HG03045 (cell line): ENCODE measurements around the gene LSAMP.

Source experiments
- ATAC-seq: cut with Tn5 transposase; IDR thresholded peaks from one replicate; pipeline ENCODE4 v1.9.1; 2021; ENCODE audit warnings: mild to moderate bottlenecking, moderate library complexity; ENCODE audit not compliant: unreplicated experiment

The LSAMP gene

DNA sequence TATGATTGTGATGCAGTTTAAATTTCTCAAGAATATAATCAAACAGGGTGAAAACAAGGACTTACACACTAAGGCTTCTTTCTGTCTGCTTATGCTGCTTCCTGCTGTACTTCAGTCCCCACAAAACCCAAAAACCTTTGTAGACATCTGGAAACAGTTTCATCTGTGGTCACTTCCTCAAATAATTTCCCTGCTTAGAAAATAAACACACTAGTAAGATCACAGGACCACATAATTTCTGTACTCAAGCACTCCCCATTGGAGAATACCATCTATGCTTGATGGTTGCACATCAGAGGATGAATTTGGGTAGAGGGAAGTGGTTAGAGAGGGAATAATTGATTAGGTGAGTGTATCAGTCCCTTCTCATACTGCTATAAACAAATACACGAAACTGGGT is 266.2 kb downstream of the LSAMP start:
- no peak for ATAC-seq

GRCh38 chr3:116176974-116177555 is 268.2 kb downstream of the LSAMP start:
- ATAC-seq, result no peak

DNA sequence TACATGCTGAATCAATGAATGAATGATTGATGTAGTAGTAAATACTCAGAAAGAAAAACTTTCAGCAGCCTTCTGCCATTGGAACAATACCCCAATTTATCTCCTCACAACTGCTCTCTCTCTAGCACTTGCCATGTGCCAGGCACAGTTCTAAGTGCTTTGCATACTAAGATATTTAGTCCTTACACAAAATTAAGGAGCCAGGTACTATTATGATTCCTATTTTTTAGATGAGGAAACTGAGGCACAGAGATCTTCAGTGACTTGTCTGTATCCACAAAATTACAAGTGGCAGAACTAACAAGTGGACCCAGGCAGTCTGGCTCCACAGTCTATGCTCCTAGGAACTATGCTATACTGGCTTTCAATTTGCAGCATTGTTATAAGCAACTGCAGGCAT is 279.2 kb downstream of the LSAMP start:
- no peak for ATAC-seq

GRCh38 chr3:116165641-116166040 is 279.6 kb downstream of the LSAMP start:
- no peak for ATAC-seq

GRCh38 chr3:116165135-116165534 is 280.2 kb downstream of the LSAMP start:
- ATAC-seq, result no peak

GRCh38 chr3:116164039-116164438 is 281.2 kb downstream of the LSAMP start:
- ATAC-seq, result no peak

GRCh38 chr3:116161575-116162525 is 283.4 kb downstream of the LSAMP start:
- no peak for ATAC-seq

DNA sequence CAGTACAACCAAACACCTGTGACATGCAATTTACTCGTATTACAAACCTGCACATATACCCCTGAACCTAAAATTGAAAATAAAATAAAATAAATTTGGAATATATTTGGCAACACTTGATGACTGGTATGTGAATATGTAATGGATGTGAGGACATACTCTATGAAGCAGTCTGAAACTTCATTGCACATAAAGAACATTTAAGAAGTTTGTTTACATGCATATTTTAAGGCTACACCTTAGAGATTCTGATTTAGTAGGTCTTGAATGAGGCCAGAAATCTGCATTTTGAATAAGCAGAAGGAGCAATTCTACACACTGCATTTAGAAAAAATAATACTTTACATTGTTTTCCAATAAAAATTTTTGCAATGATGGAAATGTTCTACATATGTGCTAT is 284.7 kb downstream of the LSAMP start:
- no peak for ATAC-seq

- ATAC-seq, result no peak
These were observed 289.4 kb downstream of the LSAMP start for GRCh38 chr3:116155841-116156240.

- no peak for ATAC-seq
These were observed 290.9 kb downstream of the LSAMP start for GRCh38 chr3:116154389-116154788.

GRCh38 chr3:116153174-116153573 is 292.1 kb downstream of the LSAMP start:
- ATAC-seq, result no peak

- no peak for ATAC-seq
These were observed 294.6 kb downstream of the LSAMP start for GRCh38 chr3:116150655-116151167.

GRCh38 chr3:116148881-116149851 is 296.1 kb downstream of the LSAMP start:
- no peak for ATAC-seq

DNA sequence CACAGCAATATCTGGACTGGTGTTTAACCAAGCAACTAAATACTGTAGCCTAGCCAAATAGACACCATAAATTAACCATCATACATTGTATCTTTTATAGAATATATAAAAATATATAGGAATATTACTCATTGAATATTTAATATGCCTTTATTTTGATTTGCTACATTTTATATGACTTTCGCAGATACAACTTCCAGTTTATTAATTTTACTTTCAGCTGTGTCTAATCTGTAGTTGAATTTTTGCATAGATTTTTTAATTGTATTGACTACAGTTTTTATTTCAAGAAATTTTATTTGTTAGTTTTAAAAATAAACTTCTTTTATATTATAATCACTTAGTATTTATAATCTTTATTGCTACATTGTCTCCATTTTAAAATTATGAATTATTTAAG is 299.7 kb downstream of the LSAMP start:
- no peak for ATAC-seq

DNA sequence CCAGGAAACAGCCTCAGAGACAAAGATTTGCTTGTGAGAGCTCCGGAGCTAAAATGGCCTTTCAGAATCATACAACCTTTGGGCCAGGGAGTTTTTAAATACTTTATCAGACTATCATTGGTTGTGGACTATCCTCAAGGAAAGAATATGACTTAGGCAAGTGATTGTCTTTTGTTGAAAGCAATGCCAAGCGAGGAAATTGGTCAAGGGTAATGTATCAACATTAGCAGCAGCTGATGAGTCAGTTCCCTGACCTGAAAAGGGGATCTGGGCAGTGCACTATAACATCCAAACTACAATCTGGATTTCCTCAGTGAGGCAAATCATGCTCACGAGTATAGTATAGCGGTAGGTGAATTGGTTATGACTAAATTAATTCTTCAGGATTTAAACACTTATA is 303.6 kb downstream of the LSAMP start:
- ATAC-seq, result no peak

- no peak for ATAC-seq
These were observed 305.1 kb downstream of the LSAMP start for GRCh38 chr3:116140100-116140689.

DNA sequence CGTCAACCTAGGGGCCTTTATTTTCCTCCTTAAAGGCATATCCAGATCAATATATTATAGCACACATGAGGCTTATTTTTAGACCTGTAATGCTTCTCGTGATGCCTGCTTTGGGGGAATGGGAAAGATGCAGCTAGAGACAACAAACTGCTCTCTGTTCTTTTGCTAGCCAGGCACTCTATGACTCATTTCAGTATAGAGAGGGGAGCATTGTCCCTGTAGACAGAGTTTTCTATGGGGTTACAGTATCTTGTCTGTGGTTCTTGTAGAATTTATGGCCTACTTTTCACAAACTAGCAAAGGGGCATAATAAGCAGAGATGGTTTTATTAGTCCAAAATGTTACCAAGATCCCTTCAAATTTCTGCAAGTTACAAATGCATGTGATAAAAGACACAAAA is 305.6 kb downstream of the LSAMP start:
- no peak for ATAC-seq

DNA sequence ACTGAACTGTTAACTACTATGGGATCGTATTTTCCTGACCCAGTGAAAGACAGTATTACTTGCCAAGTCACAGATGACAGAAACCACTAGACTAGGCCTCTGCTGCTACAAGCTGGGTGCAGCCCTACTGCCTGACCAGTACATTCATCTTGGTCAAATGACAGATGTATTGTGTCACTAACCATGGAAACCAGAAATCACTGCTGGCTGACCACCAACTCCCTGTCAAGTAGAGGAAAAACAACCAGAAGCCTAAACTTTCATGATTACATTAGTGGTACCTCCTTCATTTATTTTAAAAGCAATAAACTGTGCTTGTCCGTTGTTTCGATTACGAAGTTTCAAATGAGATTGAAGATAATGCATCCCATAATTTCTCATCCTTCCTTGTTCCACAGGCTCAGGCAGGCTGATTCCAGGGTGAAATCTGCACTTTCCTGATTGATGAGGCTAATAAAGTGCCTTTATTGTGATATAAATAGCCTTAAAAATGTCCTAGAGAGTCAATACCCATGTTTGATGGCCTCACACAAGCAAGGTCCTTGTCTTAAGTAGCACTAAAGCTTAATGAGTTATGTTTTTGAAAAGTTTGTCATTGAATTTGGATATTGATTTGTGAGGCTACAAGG is 309.7 kb downstream of the LSAMP start:
- no peak for ATAC-seq

- no peak for ATAC-seq
These were observed 315.9 kb downstream of the LSAMP start for GRCh38 chr3:116129187-116129946.
